HCT116 (cell line): ENCODE measurements around the gene IMMT. TPM values are rescaled to one million over a fixed set of nuclear protein-coding genes. Genes with fewer than 3 reads are reported as not detected.

ENCODE experiments used
- ATAC-seq: fragments of 200-7000 bp; cut with Tn5 transposase; 2 replicates; pipeline ENCODE4 v1.9.1; 2020; ENCODE audit warnings: mild to moderate bottlenecking, moderate library complexity
- BruUV-seq: library from RNA; stranded (reverse); fragments of 400-500 nt; replicated peaks from 2 replicates; lab custom pipeline; 2021; lab: Mats Ljungman, UMichigan
- CTCF ChIA-PET: fragments of 300-600 bp; sonication (Branson Sonifier 250); formaldehyde crosslinking; loops from one replicate; lab custom pipeline; 2021; ENCODE audit warnings: antibody characterized with exemption; lab: Charles Lee
- POLR2A ChIA-PET: fragments of 300-600, 350-600 bp; sonication (Branson Sonifier 250); formaldehyde crosslinking; loops from one replicate; lab custom pipeline; 2021; ENCODE audit warnings: antibody characterized with exemption; lab: Charles Lee
- RAD21 ChIA-PET, 2 experiments: fragments of 300-600 bp; sonication (Branson Sonifier 250); formaldehyde crosslinking; loops; one replicate each; lab custom pipeline; 2023; ENCODE audit warnings: low total read pairs in 2 of 2; ENCODE audit not compliant: uncharacterized antibody in 2 of 2, unreplicated experiment in 2 of 2, low non-redundant PET in 1 of 2; lab: Charles Lee
- DNase-seq: peaks from one replicate; pipeline ENCODE4 v3.0.0-alpha.2; 2010; ENCODE audit warnings: low read depth, low spot score
- H2AFZ ChIP-seq: fragments of 200-600 bp; shearing (Covaris generic), sonication (generic); 2 replicates; pipeline ENCODE4 v1.6.1; 2017; ENCODE audit warnings: low read depth, mixed run types, mixed read lengths, antibody characterized with exemption, low read length; ENCODE audit not compliant: poor library complexity, severe bottlenecking
- H3K27ac ChIP-seq: 2 replicates; pipeline ENCODE4 v1.5.1; 2012; ENCODE audit warnings: low read depth, low read length
- H3K27me3 ChIP-seq: fragments of 200-600 bp; sonication (generic); 2 replicates; pipeline ENCODE4 v1.6.1; 2016; ENCODE audit warnings: mixed run types, low read length, mixed read lengths; ENCODE audit not compliant: insufficient read depth
- H3K36me3 ChIP-seq, 2 experiments: fragments of 200-500 bp in 1 of 2; fragments of 200-600 bp in 1 of 2; sonication (Bioruptor generic) in 1 of 2; sonication (generic) in 1 of 2; 2 replicates each; pipeline versions ENCODE4 v1.5.1 to v1.6.1; 2014 to 2016; ENCODE audit warnings: low read length in 2 of 2, inconsistent platforms in 1 of 2, mixed read lengths in 1 of 2, mixed run types in 1 of 2; ENCODE audit not compliant: insufficient read depth in 2 of 2, control insufficient read depth in 1 of 2
- H3K4me1 ChIP-seq, 2 experiments: fragments of 200-600 bp in 1 of 2; sonication (generic) in 1 of 2; 2 replicates each; pipeline versions ENCODE4 v1.5.1 to v1.6.1; 2012 to 2017; ENCODE audit warnings: low read length in 2 of 2, inconsistent platforms in 1 of 2, mild to moderate bottlenecking in 1 of 2, mixed read lengths in 1 of 2, mixed run types in 1 of 2, moderate library complexity in 1 of 2; ENCODE audit not compliant: insufficient read depth in 2 of 2, control insufficient read depth in 1 of 2
- H3K4me2 ChIP-seq: fragments of 200-600 bp; sonication (generic); 2 replicates; pipeline ENCODE4 v1.6.1; 2017; ENCODE audit warnings: mixed run types, low read length, mixed read lengths
- H3K4me3 ChIP-seq, 2 experiments: fragments of 200-600 bp in 1 of 2; sonication (generic) in 1 of 2; replicated peaks in 1 of 2; 2 replicates each; pipeline ENCODE4 v1.5.1; 2011 to 2016; ENCODE audit warnings: low read length in 2 of 2, control low read depth in 1 of 2, low read depth in 1 of 2, mild to moderate bottlenecking in 1 of 2, mixed read lengths in 1 of 2, mixed run types in 1 of 2
- H3K79me2 ChIP-seq: fragments of 200-600 bp; sonication (generic); 2 replicates; pipeline ENCODE4 v1.6.1; 2017; ENCODE audit warnings: mild to moderate bottlenecking, mixed run types, low read length, moderate library complexity, mixed read lengths; ENCODE audit not compliant: insufficient read depth
- H3K9ac ChIP-seq: fragments of 200-600 bp; sonication (generic); 2 replicates; pipeline ENCODE4 v1.6.1; 2016; ENCODE audit warnings: low read length, mixed read lengths
- H3K9me2 ChIP-seq: fragments of 200-600 bp; sonication (generic), shearing (Covaris generic); 2 replicates; pipeline ENCODE4 v1.6.1; 2017; ENCODE audit warnings: mixed run types, mild to moderate bottlenecking, moderate library complexity; ENCODE audit not compliant: insufficient read depth
- H3K9me3 ChIP-seq, 2 experiments: fragments of 200-500 bp in 1 of 2; fragments of 200-600 bp in 1 of 2; sonication (Bioruptor generic) in 1 of 2; sonication (generic) in 1 of 2; 2 replicates each; pipeline ENCODE4 v1.6.1; 2014 to 2017; ENCODE audit warnings: low read length in 2 of 2, mixed read lengths in 2 of 2, inconsistent platforms in 1 of 2, low read depth in 1 of 2, mild to moderate bottlenecking in 1 of 2, mixed run types in 1 of 2, moderate library complexity in 1 of 2; ENCODE audit not compliant: control insufficient read depth in 1 of 2, insufficient read depth in 1 of 2
- H4K20me1 ChIP-seq: fragments of 200-600 bp; sonication (generic), shearing (Covaris generic); 2 replicates; pipeline ENCODE4 v1.6.1; 2017; ENCODE audit warnings: mixed run types, mild to moderate bottlenecking, moderate library complexity; ENCODE audit not compliant: insufficient read depth
- CBX3 ChIP-seq: IDR thresholded peaks from 2 replicates; pipeline ENCODE4 v1.6.1; 2012; ENCODE audit warnings: low read depth
- CTCF ChIP-seq, 3 experiments: fragments of 200-600 bp in 1 of 3; sonication (generic) in 1 of 3; IDR thresholded peaks in 2 of 3; conservative IDR thresholded peaks in 1 of 3; 2 replicates each; pipeline ENCODE4 v1.5.1; 2012 to 2017; ENCODE audit warnings: low read depth in 2 of 3, low read length in 2 of 3, antibody characterized with exemption in 1 of 3, borderline replicate concordance in 1 of 3, control low read depth in 1 of 3, mild to moderate bottlenecking in 1 of 3, mixed read lengths in 1 of 3, mixed run types in 1 of 3, moderate library complexity in 1 of 3; ENCODE audit not compliant: insufficient read depth in 1 of 3
- EGR1 ChIP-seq: IDR thresholded peaks from 2 replicates; pipeline ENCODE4 v1.6.1; 2012; ENCODE audit warnings: low read depth
- FOSL1 ChIP-seq: IDR thresholded peaks from 2 replicates; pipeline ENCODE4 v1.6.1; 2012; ENCODE audit warnings: low read depth
- POLR2A ChIP-seq: IDR thresholded peaks from 2 replicates; pipeline ENCODE4 v1.7.0; 2011; ENCODE audit warnings: borderline replicate concordance; ENCODE audit not compliant: insufficient read depth, insufficient read length; ENCODE audit errors: extremely low read depth
- POLR2AphosphoS5 ChIP-seq: IDR thresholded peaks from 2 replicates; pipeline ENCODE4 v1.6.1; 2011; ENCODE audit warnings: mild to moderate bottlenecking, low read depth, low read length, moderate library complexity
- RAD21 ChIP-seq: IDR thresholded peaks from 2 replicates; pipeline ENCODE4 v1.6.1; 2012; ENCODE audit warnings: low read depth, mild to moderate bottlenecking
- REST ChIP-seq: IDR thresholded peaks from 2 replicates; pipeline ENCODE4 v1.6.1; 2012; ENCODE audit warnings: low read depth
- SP1 ChIP-seq: IDR thresholded peaks from 2 replicates; pipeline ENCODE4 v1.6.1; 2012; ENCODE audit warnings: low read depth
- YY1 ChIP-seq: IDR thresholded peaks from 2 replicates; pipeline ENCODE4 v1.6.1; 2011; ENCODE audit warnings: low read length, low read depth, moderate library complexity, mild to moderate bottlenecking; ENCODE audit not compliant: insufficient replicate concordance; ENCODE audit errors: extremely low read depth
- ZBTB33 ChIP-seq: IDR thresholded peaks from 2 replicates; pipeline ENCODE4 v1.6.1; 2011; ENCODE audit warnings: mild to moderate bottlenecking, low read length, moderate library complexity; ENCODE audit not compliant: insufficient replicate concordance; ENCODE audit errors: extremely low read depth
- ZFX ChIP-seq: fragments of 450-650 bp; IDR thresholded peaks from 2 replicates; pipeline ENCODE4 v1.6.1; 2017
- intact Hi-C: fragments of 100-400 bp; cut with micrococcal nuclease; formaldehyde crosslinking; loops from 2 replicates; pipeline ENCODE4 v1.10.0; 2022
- total RNA-seq: library from RNA; stranded (reverse); gene quantifications from one replicate; pipeline ENCODE4 v1.2.1, GENCODE V29; 2021; ENCODE audit not compliant: unreplicated experiment

Gene IMMT
- total RNA-seq, 1 experiment from 2014 or later: 125 TPM

DNA sequence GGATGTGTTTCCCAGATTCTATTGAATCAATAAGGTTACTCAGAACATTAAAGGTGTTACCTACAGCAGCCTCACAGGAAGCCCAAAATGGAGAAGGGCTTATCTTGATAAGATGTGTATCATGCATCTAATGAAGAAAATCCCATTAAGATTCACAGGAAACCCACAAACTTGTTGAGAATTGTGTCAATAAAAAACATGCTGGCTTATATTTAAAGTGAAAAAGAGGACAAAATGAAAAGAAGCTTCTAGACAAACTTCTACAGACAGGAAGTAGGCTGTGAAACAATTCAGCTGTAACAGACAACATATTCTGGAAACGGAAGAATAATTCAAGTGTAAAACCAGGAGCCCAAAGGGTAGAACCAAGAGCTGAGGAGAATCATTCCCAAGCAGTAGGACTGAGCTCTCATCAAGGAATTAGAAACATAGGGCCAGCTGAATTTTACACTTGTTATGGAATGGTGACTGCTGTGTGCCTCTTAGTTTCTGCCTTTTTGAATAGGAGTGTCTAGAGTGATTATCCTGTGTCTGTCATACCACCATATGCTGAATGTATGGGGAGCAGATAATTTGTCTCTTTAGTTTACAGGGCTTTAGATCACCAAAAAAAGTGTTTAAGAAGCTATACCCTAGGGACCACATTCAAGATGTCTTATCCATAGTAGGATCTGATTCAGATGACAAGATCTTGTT, 9.6 kb downstream of the IMMT start:
- H4K20me1 ChIP-seq: peaks cover 14% of the 10 kb centered on the region; the same call in 1 of the 2 replicates
- DNase-seq (no peak), ATAC-seq (no peak)
- intact Hi-C loops: no loop called here
- no TSS peak for BruUV-seq
- peaks cover 100% of the 10 kb centered on the region for H3K79me2 ChIP-seq
- TF ChIP-seq FOSL1 (no peak), SP1 (no peak), POLR2AphosphoS5 (no peak), CBX3 (no peak), REST (no peak), RAD21 (no peak), POLR2A (no peak), CTCF (IDR thresholded peaks at IDR 0.05 in 2 of 3, conservative IDR thresholded peaks at IDR 0.05 in 1 of 3; ENCODE audit: borderline replicate concordance in 1 of 3, insufficient read depth in 1 of 3, low read depth in 2 of 3, low read length in 2 of 3) (no peak), ZFX (no peak), YY1 (no peak), ZBTB33 (no peak), EGR1 (no peak)
- ChIA-PET RAD21 (no interaction called here), CTCF (no interaction called here), POLR2A (interaction anchor here (2.3 kb wide), 1 partner anchor 9 kb away, joined by 7 read pairs; the partner anchor contains the start of gene IMMT)
- no peak overlapping the region for H3K27ac ChIP-seq
- no peaks in the 10 kb centered on the region for H3K9me2 ChIP-seq
- H3K27me3 ChIP-seq: no peaks in the 10 kb centered on the region
- no peak overlapping the region for H2AFZ ChIP-seq
- H3K4me2 ChIP-seq: no peak overlapping the region
- H3K4me1 ChIP-seq: no peaks in the 10 kb centered on the region
- no peaks in the 10 kb centered on the region for H3K9me3 ChIP-seq
- no peak overlapping the region for H3K4me3 ChIP-seq
- H3K36me3 ChIP-seq: peaks cover 0 to 6% of the 10 kb centered on the region in 2 experiments; a peak in 1 of 4 replicates
- H3K9ac ChIP-seq: no peak overlapping the region
